Endothelial cell of umbilical vein (primary cell): ENCODE data around the gene ELOVL5. TPM values are rescaled to one million over a fixed set of nuclear protein-coding genes. Genes with fewer than 3 reads are reported as not detected.

ENCODE experiments used
- BruUV-seq: library from RNA; stranded (reverse); fragments of 400-500 nt; replicated peaks from 2 replicates; lab custom pipeline; 2021; lab: Mats Ljungman, UMichigan
- CTCF ChIA-PET: fragments of 300-600, 350-600 bp; sonication (Branson Sonifier 250); formaldehyde crosslinking; loops from one replicate; lab custom pipeline; 2021; ENCODE audit warnings: antibody characterized with exemption, inconsistent platforms; lab: Charles Lee
- POLR2A ChIA-PET: fragments of 300-600, 350-600 bp; sonication (Branson Sonifier 250); formaldehyde crosslinking; loops from one replicate; lab custom pipeline; 2021; ENCODE audit warnings: antibody characterized with exemption, inconsistent platforms; lab: Charles Lee
- DNase-seq: peaks from one replicate; pipeline ENCODE4 v3.0.0-alpha.2; 2011; ENCODE audit warnings: low read depth, low spot score
- FAIRE-seq: peaks from 2 replicates; lab custom pipeline; 2011; peaks lifted over from hg19 to GRCh38; lab: Jason Lieb, UNC
- H2AFZ ChIP-seq: 2 replicates; pipeline ENCODE4 v1.6.0; 2012; ENCODE audit warnings: low read depth, low read length, control low read depth, inconsistent platforms
- H3K27ac ChIP-seq: 2 replicates; pipeline ENCODE4 v1.5.1; 2011; ENCODE audit warnings: low read depth, mild to moderate bottlenecking, control low read depth, low read length, moderate library complexity; ENCODE audit not compliant: insufficient read depth
- H3K27me3 ChIP-seq, 2 experiments: 2 replicates each; pipeline versions ENCODE4 v1.6.0 to v1.6.1; 2011; ENCODE audit warnings: low read length in 2 of 2, mixed read lengths in 1 of 2; ENCODE audit not compliant: control insufficient read depth in 2 of 2, insufficient read depth in 2 of 2
- H3K36me3 ChIP-seq, 2 experiments: 2 replicates in 1 of 2; 3 replicates in 1 of 2; pipeline ENCODE4 v1.5.1; 2011; ENCODE audit warnings: low read length in 2 of 2, mild to moderate bottlenecking in 1 of 2, moderate library complexity in 1 of 2; ENCODE audit not compliant: control insufficient read depth in 2 of 2, insufficient read depth in 2 of 2; ENCODE audit errors: extremely low read depth in 1 of 2
- H3K4me1 ChIP-seq: 3 replicates; pipeline ENCODE4 v1.5.1; 2011; ENCODE audit warnings: mild to moderate bottlenecking, low read length; ENCODE audit not compliant: control insufficient read depth, insufficient read depth; ENCODE audit errors: extremely low read depth
- H3K4me2 ChIP-seq: 2 replicates; pipeline ENCODE4 v1.6.1; 2011; ENCODE audit warnings: low read length, control low read depth, mixed read lengths; ENCODE audit not compliant: insufficient read depth
- H3K4me3 ChIP-seq, 3 experiments: fragments of 200-600 bp in 1 of 3; sonication (generic), shearing (Covaris generic) in 1 of 3; replicated peaks in 1 of 3; 2 replicates each; pipeline ENCODE4 v1.5.1; 2011 to 2016; ENCODE audit warnings: control low read depth in 3 of 3, low read length in 3 of 3, mild to moderate bottlenecking in 2 of 3, inconsistent platforms in 1 of 3, low read depth in 1 of 3, moderate library complexity in 1 of 3; ENCODE audit not compliant: insufficient read depth in 1 of 3
- H3K79me2 ChIP-seq: 2 replicates; pipeline ENCODE4 v1.6.0; 2012; ENCODE audit warnings: low read length, inconsistent platforms; ENCODE audit not compliant: control insufficient read depth, insufficient read depth
- H3K9ac ChIP-seq: replicated peaks from 2 replicates; pipeline ENCODE3; 2011; ENCODE audit warnings: low read length, control low read depth; ENCODE audit not compliant: insufficient read depth; ENCODE audit errors: extremely low read depth
- H3K9me1 ChIP-seq: replicated peaks from 3 replicates; pipeline ENCODE4 v1.6.0; 2011; ENCODE audit warnings: mild to moderate bottlenecking, low read length; ENCODE audit not compliant: control insufficient read depth, insufficient read depth; ENCODE audit errors: extremely low read depth
- H3K9me3 ChIP-seq: replicated peaks from 2 replicates; pipeline ENCODE4 v1.5.1; 2012; ENCODE audit warnings: low read length, inconsistent platforms; ENCODE audit not compliant: control insufficient read depth, insufficient read depth
- H4K20me1 ChIP-seq: replicated peaks from 2 replicates; pipeline ENCODE3; 2011; ENCODE audit warnings: mild to moderate bottlenecking, low read length; ENCODE audit not compliant: control insufficient read depth, insufficient read depth; ENCODE audit errors: extremely low read depth
- CTCF ChIP-seq, 2 donors: IDR thresholded peaks; 1 replicate in 1 of 2; 2 replicates in 1 of 2; pipeline ENCODE4 v1.5.1; 2011; ENCODE audit warnings: low read length in 2 of 2, mild to moderate bottlenecking in 2 of 2, moderate library complexity in 2 of 2, control low read depth in 1 of 2, inconsistent platforms in 1 of 2, low read depth in 1 of 2; ENCODE audit not compliant: insufficient read depth in 1 of 2; ENCODE audit errors: extremely low read depth in 1 of 2
- EZH2 ChIP-seq: IDR thresholded peaks from 2 replicates; pipeline ENCODE4 v1.6.1; 2012; ENCODE audit warnings: borderline replicate concordance, low read depth, mild to moderate bottlenecking, moderate library complexity, low read length, inconsistent platforms; ENCODE audit not compliant: severe bottlenecking
- FOS ChIP-seq: IDR thresholded peaks from 2 replicates; pipeline ENCODE4 v1.6.1; 2011; ENCODE audit warnings: mild to moderate bottlenecking, low read length, moderate library complexity, borderline replicate concordance; ENCODE audit not compliant: insufficient read depth
- GATA2 ChIP-seq: IDR thresholded peaks from 2 replicates; pipeline ENCODE4 v1.7.0; 2011; ENCODE audit warnings: low read depth, mild to moderate bottlenecking, moderate library complexity, mixed read lengths, low read length; ENCODE audit not compliant: insufficient read length, insufficient read depth
- JUN ChIP-seq: IDR thresholded peaks from 2 replicates; pipeline ENCODE4 v1.6.1; 2011; ENCODE audit warnings: borderline replicate concordance, low read depth; ENCODE audit not compliant: insufficient read length, insufficient read depth
- MAX ChIP-seq: IDR thresholded peaks from 2 replicates; pipeline ENCODE4 v1.6.1; 2011; ENCODE audit not compliant: insufficient read depth, insufficient read length
- MYC ChIP-seq: IDR thresholded peaks from one replicate; pipeline ENCODE4 v1.6.1; 2011; ENCODE audit warnings: mild to moderate bottlenecking, low read depth, low read length
- POLR2A ChIP-seq: IDR thresholded peaks from 2 replicates; pipeline ENCODE4 v1.6.1; 2012; ENCODE audit warnings: low read depth, mild to moderate bottlenecking, control low read depth, low read length
- POLR2AphosphoS5 ChIP-seq: IDR thresholded peaks from 2 replicates; pipeline ENCODE4 v1.6.1; 2012; ENCODE audit warnings: low read depth, mild to moderate bottlenecking, control low read depth, low read length, moderate library complexity; ENCODE audit not compliant: insufficient read depth
- dilution Hi-C: fragments of 300-500 bp; cut with MboI; formaldehyde crosslinking; loops from one replicate; pipeline ENCODE4 v1.15.0; 2019; ENCODE audit warnings: low sequenced_read_pairs; ENCODE audit not compliant: extremely low pct_ligation_motif_present
- intact Hi-C: fragments of 100-400 bp; cut with micrococcal nuclease; formaldehyde crosslinking; loops from one replicate; pipeline ENCODE4 v1.10.0; 2022
- polyA plus RNA-seq, 4 experiments: library from polyadenylated mRNA; depleted of rRNA in 3 of 4; stranded (reverse) in 3 of 4; unstranded in 1 of 4; fragments of >200 nt; gene quantifications; 2 replicates each; pipeline versions ENCODE4 v1.2.1 to v1.2.3, GENCODE V29; 2011 to 2012; ENCODE audit warnings: missing spikeins in 1 of 4
- total RNA-seq: library from RNA; stranded (reverse); gene quantifications from 2 replicates; pipeline ENCODE4 v1.2.3, GENCODE V29; 2021

The ELOVL5 gene
- total and polyA plus RNA-seq, 2 donors (not counting 3 experiments of a cell fraction or from before 2014, with no cell fraction given): 85.9 to 140 TPM

- H3K9me3 ChIP-seq: no peaks in the 10 kb centered on the region
- no peaks in the 10 kb centered on the region for H3K9me1 ChIP-seq
- H3K9ac ChIP-seq: peak overlapping the region; percentile 92
- DNase-seq (peak; percentile 53), FAIRE-seq (no peak)
- H3K4me3 ChIP-seq: no peak overlapping the region
- dilution Hi-C loops: no loop called here
- H3K36me3 ChIP-seq: no peaks in the 10 kb centered on the region
- H3K4me2 ChIP-seq: peak overlapping the region; percentile 96
- ChIA-PET POLR2A (interaction anchor here (0.8 to 1.6 kb wide), 4 partner anchors 21 to 58 kb away, joined by 3 to 5 read pairs (median 4); partner anchors contain the start of gene ELOVL5), CTCF (interaction anchor here (0.7 to 2.5 kb wide), 9 partner anchors 11 to 418 kb away, joined by 3 to 12 read pairs (median 4); no protein-coding TSS in a partner anchor)
- no peak for TF ChIP-seq CTCF (IDR thresholded peaks at IDR 0.05; ENCODE audit: extremely low read depth in 1 of 2, insufficient read depth in 1 of 2, low read depth in 1 of 2, low read length in 2 of 2)
- no peak for TF ChIP-seq GATA2
- no peak for TF ChIP-seq JUN
- TF ChIP-seq POLR2AphosphoS5: no peak
- TF ChIP-seq EZH2: no peak
- TF ChIP-seq POLR2A: no peak
- no peak for TF ChIP-seq FOS
- no peak for TF ChIP-seq MYC
- no peak for TF ChIP-seq MAX
- intact Hi-C loops: loop anchor here (5.0 to 10.0 kb wide), 2 partner anchors 129 to 244 kb away; partner anchors contain the start of gene GCLC
- H4K20me1 ChIP-seq: no peaks in the 10 kb centered on the region
- no peak overlapping the region for H2AFZ ChIP-seq
- peak overlapping the region; percentile 99 for H3K27ac ChIP-seq
- peaks cover 70% of the 10 kb centered on the region for H3K79me2 ChIP-seq
- BruUV-seq: no TSS peak
- H3K27me3 ChIP-seq: no peaks in the 10 kb centered on the region
- peaks cover 58% of the 10 kb centered on the region for H3K4me1 ChIP-seq
Observed at GRCh38 chr6:53300656-53301551, 47.8 kb downstream of the ELOVL5 start.
